LNCaP clone FGC (cell line): ENCODE measurements around the gene DDX17.
A peak's percentile ranks its signal among the peaks of the same experiment; 100 is the strongest.

Experiments
- DNase-seq: peaks from one replicate; pipeline ENCODE4 v3.0.0-alpha.2; 2011; ENCODE audit warnings: low read depth
- H3K4me3 ChIP-seq: 2 replicates; pipeline ENCODE4 v1.5.1; 2011; ENCODE audit warnings: mild to moderate bottlenecking, low read depth, low read length, control low read depth
- TF ChIP-seq, protein P1 (sequence below): IDR thresholded peaks from 2 replicates; pipeline ENCODE4 v1.5.1; 2012; ENCODE audit warnings: mild to moderate bottlenecking; ENCODE audit not compliant: control insufficient read depth, insufficient read depth; ENCODE audit errors: extremely low read depth

DDX17 gene

DNA sequence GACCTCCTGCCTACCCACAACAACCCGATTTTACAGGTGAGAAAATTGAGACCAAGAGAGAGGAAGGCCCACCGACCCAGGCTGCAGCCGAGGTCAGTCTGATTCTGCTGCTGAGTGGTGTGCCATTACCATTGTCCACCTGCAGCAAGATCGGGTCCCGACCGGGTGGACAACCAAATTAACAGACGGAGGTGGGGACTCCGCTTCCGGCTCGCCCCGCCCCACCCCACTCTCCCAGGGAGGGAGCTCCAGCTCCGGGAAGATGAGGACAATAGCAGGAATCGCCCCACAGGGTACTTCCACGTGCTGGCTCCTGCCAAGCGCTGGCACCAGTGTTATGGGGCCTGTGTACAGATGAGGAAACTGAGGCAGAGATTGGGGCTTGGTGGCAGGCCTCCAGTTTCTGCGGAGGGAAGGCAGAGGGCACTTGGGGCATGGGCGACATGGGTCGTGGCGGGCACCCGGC, 38.6 kb downstream of the DDX17 start:
- TF ChIP-seq, protein P1, sequence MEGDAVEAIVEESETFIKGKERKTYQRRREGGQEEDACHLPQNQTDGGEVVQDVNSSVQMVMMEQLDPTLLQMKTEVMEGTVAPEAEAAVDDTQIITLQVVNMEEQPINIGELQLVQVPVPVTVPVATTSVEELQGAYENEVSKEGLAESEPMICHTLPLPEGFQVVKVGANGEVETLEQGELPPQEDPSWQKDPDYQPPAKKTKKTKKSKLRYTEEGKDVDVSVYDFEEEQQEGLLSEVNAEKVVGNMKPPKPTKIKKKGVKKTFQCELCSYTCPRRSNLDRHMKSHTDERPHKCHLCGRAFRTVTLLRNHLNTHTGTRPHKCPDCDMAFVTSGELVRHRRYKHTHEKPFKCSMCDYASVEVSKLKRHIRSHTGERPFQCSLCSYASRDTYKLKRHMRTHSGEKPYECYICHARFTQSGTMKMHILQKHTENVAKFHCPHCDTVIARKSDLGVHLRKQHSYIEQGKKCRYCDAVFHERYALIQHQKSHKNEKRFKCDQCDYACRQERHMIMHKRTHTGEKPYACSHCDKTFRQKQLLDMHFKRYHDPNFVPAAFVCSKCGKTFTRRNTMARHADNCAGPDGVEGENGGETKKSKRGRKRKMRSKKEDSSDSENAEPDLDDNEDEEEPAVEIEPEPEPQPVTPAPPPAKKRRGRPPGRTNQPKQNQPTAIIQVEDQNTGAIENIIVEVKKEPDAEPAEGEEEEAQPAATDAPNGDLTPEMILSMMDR: no peak

DNA sequence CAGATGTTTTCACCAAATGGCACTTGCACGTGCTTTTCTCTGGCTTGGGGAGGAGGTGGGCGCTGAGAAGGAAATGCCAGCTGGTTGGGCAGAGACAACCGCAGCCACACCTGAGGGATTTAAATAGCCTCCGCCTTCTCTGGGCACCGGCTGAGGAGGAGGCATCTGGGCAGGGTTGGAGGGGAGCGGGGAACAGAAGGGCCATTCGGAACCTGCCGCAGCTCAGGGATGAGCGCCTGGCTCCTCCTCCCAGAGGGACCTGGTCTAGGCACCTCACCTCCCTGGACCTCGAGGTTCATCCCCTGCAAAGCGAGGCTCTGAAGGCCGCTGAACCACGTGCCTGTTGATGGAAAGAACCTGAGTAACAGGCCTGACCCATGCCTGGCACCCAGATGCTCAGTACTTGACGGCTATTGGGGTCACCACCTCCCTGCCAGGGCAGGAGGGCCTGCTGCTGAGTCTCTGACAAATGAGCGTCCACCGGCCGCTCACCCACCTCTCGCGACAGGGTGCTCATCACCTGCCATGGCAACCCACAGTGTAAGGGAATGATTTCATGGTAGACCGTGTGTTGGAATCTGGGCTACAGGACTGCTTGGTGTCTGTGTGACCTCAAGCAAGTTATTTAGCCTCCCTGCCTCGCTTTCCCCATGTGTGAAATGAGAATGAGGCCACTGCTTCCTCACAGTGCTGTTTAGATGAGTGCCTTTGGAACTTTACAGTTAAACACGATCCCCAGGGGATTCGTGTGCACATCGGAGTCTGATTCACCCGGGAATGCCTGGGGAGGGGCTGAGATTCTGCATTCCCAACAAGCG, 40.2 kb downstream of the DDX17 start:
- TF ChIP-seq, protein P1: no peak
- H3K4me3 ChIP-seq: no peak overlapping the region
- no peak for DNase-seq

More for the DNA sequence above, 38.6 kb downstream of the DDX17 start:
- no peak overlapping the region; the same call in 1 of the 2 replicates for H3K4me3 ChIP-seq
- no peak for DNase-seq

DNA sequence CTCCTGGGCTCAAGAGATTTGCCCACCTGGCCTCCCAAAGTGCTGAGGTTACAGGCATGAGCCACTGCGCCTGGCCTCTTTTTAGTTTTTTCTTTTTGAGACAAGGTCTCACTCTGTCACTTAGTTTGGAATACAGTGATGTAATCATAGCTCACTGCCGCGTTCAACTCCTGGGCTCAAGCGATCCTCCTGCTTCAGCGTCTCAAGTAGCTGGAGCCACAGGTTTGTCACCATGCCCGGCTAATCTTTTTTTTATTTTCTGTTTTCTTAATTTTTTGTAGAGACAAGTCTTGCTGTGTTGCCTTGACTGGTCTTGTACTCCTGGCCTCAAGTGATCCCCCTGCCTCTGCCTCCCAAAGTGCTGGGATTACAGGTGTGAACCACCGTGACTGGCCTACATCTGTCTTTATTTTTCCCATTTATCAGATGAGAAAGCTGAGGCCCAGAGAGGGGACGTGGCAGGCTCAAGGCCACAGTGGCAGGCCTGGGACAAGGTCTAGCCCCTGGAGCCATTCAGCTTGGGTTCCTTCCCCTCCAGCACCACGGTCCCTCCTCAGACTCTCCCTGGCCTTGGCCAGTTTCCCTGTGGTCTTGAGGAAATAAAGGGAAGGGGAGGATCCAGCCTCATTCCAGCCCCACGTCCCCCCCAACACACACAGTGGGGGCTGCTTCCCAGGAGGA, 41.0 kb downstream of the DDX17 start:
- TF ChIP-seq, protein P1: no peak
- H3K4me3 ChIP-seq: no peak overlapping the region
- DNase-seq: no peak

DNA sequence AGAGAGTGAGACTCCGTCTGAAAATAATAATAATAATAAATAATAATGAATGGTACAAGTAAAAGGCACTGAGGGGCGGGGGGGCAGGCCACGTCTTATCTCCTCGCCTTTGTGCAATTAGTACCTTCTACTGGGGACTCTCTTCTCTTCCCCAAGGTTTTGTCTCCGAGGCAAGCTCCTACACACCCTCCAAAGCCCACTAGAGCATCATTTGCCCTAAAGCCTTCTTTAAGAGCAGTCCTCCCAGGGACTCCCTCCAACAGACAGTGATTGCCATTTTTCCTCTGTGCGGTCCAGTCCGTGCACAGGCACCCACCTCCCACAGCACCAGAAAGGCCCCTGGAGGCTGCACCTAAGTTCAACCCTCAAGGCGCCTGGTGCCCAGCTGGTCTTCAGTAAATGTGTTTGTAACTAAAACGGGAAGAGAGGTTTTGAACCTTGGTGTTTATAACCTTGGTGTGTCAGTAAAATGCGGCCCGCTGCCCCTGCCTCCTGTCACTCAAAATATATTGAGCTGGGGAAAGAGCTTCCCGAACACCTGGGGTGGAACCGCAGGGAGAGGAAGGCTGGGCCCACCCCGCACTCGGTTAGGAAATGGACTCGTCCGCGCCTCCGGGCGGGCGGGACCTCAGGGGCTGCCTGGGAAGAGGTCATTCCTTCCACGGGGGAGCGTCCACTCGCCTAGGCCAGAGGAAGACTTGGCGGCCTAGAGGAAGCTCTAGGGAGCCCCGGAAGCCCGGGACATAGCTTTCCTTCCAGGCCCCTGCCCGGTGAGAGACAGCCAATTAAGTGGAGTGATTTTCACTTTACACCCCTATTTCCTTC, 42.9 kb downstream of the DDX17 start:
- DNase-seq: no peak
- TF ChIP-seq, protein P1: no peak
- H3K4me3 ChIP-seq: no peak overlapping the region

DNA sequence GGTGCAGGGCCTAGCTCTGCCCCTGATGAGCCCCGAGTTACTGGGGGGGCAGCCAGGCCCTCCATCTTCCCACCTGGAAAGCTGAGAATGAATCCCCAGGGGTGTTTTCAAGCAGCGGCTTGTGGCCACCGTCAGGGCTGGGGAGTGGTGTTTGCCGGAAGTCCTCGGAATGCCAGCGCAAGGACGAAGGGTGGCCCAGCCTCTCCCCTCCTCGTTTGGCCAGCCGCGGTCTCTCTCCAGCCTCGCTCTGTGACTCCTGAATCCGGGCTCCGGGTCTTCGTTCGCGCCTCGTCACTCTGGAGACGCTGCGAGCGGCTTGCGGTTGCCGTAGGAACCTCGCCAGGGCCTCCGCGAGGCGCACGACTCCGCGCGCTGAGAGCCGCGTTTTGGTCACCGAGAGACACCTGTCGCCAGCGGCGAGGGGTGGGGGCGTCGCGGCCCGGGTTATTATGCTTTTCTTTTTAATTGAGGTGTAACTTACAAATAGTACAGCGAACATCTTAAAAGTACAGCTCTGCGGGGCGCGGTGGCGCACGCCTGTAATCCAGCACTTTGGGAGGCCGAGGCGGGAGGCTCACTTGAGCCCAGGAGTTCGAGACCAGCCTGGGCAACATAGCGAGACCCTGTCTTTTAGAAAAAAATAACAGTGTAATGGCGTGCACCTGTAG, 44.6 kb downstream of the DDX17 start:
- no peak overlapping the region for H3K4me3 ChIP-seq
- peak; percentile 58 for DNase-seq
- TF ChIP-seq, protein P1: no peak

DNA sequence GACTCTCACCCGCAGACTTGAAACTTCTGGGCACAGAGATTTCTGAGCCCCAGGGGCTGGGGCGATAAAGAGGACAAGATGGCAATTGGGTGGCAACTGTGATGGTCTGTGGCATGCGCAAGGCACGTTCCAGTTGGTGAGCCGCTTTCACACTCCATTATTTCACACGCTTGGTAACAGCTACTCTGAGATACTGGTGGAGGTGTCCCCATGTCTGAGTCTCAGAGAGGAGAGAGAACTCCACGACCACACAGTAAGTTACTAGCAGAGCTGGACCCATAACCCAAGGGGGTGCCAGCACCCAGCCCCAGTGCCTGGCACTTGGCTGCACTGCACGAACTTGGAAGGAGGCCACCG, 45.1 kb downstream of the DDX17 start:
- H3K4me3 ChIP-seq: no peak overlapping the region
- TF ChIP-seq, protein P1: no peak

More for the DNA sequence above, 45.1 kb downstream of the DDX17 start:
- no peak for DNase-seq
